Measurements from ENCODE around the gene ARHGAP44. TPM values are rescaled to one million over a fixed set of nuclear protein-coding genes. Genes with fewer than 3 reads are reported as not detected.

Gene ARHGAP44
- total and polyA plus RNA-seq, 2 of the 8 experiments (the other 6 are each of a cell fraction or from before 2014, with no cell fraction given), result 6.2 to 22.2 TPM

DNA sequence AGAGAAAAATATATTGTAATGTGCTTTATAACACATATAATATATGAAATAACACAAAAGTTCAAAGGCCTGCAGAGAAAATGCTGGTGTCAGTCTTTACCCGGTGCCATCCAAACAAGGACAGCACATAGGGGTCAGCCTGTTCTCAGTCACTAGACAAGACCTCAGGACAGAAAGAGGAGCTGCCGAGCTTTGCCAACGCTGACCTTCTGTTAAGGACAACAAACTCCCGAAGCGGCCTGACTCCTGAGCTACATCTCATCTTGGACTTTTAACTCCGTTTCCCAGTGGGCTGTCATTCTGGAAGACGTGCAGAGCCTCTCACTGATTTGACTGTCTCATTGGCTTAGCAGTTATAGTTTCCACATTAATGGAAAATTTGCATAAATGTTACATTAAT lies 221.7 kb downstream of the ARHGAP44 start (continued):
- TF ChIP-seq RXRA (IDR thresholded peaks at IDR 0.05; ENCODE audit: insufficient read depth, low read depth, low read length) (no peak), TEAD4 (IDR thresholded peaks at IDR 0.05; ENCODE audit: low read depth, low read length) (no peak), CREB1 (IDR thresholded peaks at IDR 0.05) (no peak)

All from H1 (cell line).